NCI-H226 (cell line): Measurements from ENCODE around the gene PHPT1.

Experiments used
- DNase-seq: peaks from one replicate; pipeline ENCODE4 v3.0.0-alpha.2; 2015

The PHPT1 gene

GRCh38 chr9:136849960-136850865 lies 1.0 kb downstream of the PHPT1 start:
- no peak for DNase-seq

GRCh38 chr9:136850866-136851775 lies 1.9 kb downstream of the PHPT1 start:
- DNase-seq, result no peak

GRCh38 chr9:136851941-136852663 lies 2.9 kb downstream of the PHPT1 start, which contains the start of gene MAMDC4:
MAMDC4 (plus strand) TSS chr9:136852346; CDS start chr9:136852417, 71 bp downstream.
- no peak for DNase-seq

- no peak for DNase-seq
Observed at GRCh38 chr9:136852664-136853595, 3.7 kb downstream of the PHPT1 start.

GRCh38 chr9:136853596-136854112 lies 4.4 kb downstream of the PHPT1 start:
- no peak for DNase-seq

GRCh38 chr9:136854113-136854841 lies 5.1 kb downstream of the PHPT1 start:
- DNase-seq, result no peak

- no peak for DNase-seq
Observed at GRCh38 chr9:136854842-136855460, 5.7 kb downstream of the PHPT1 start.

- no peak for DNase-seq
Observed at GRCh38 chr9:136855461-136856078, 6.4 kb downstream of the PHPT1 start.

GRCh38 chr9:136856079-136856476 lies 6.9 kb downstream of the PHPT1 start:
- DNase-seq, result no peak

- DNase-seq, result no peak
Observed at GRCh38 chr9:136856541-136857141, 7.4 kb downstream of the PHPT1 start.

- DNase-seq, result no peak
Observed at GRCh38 chr9:136857166-136857565, 8.0 kb downstream of the PHPT1 start.

GRCh38 chr9:136857581-136858412 lies 8.6 kb downstream of the PHPT1 start:
- DNase-seq, result no peak

- no peak for DNase-seq
Observed at GRCh38 chr9:136858452-136858843, 9.2 kb downstream of the PHPT1 start.

- DNase-seq, result peak; percentile 46
Observed at GRCh38 chr9:136858844-136859757, 9.9 kb downstream of the PHPT1 start.

- DNase-seq, result no peak
Observed at GRCh38 chr9:136860529-136860928, 11.3 kb downstream of the PHPT1 start.

- no peak for DNase-seq
Observed at GRCh38 chr9:136860933-136861873, 12.0 kb downstream of the PHPT1 start.
